Measurements from ENCODE around the gene MMP25. TPM values are rescaled to one million over a fixed set of nuclear protein-coding genes. Genes with fewer than 3 reads are reported as not detected.
A peak's percentile ranks its signal among the peaks of the same experiment; 100 is the strongest.

MMP25 gene
- total RNA-seq, 1 experiment from 2014 or later, result 0.26 TPM

GRCh38 chr16:3046641-3047386 lies 453 bp downstream of the MMP25 start:
- Mint-ChIP-seq H3K4me3 (ENCODE audit: unreplicated experiment) (peak overlapping the region; percentile 43), H3K9me3 (ENCODE audit: unreplicated experiment) (no peaks in the 10 kb centered on the region), H3K36me3 (ENCODE audit: insufficient read depth, unreplicated experiment) (no peaks in the 10 kb centered on the region), H3K4me1 (ENCODE audit: insufficient read depth, unreplicated experiment) (no peaks in the 10 kb centered on the region), H3K27ac (ENCODE audit: low read depth, unreplicated experiment) (no peak overlapping the region), H3K27me3 (ENCODE audit: insufficient read depth, unreplicated experiment) (peaks cover 53% of the 10 kb centered on the region)
- no TSS peak for BruUV-seq (replicated peaks)
- TF ChIP-seq CTCF (IDR thresholded peaks at IDR 0.05; ENCODE audit: unreplicated experiment), result no peak
- ChIA-PET POLR2A (interaction anchor here (1.8 to 3.0 kb wide), 2 partner anchors 16 to 26 kb away, joined by 7 read pairs; no protein-coding TSS in a partner anchor), CTCF (interaction anchor here (0.6 to 5.8 kb wide), 5 partner anchors 10 to 81 kb away, joined by 3 to 51 read pairs (median 4); no protein-coding TSS in a partner anchor)
- intact Hi-C loops (cut with micrococcal nuclease), result no loop called here
- no peak for DNase-seq (ENCODE audit: unreplicated experiment)

GRCh38 chr16:3047387-3047720 lies 993 bp downstream of the MMP25 start:
- Mint-ChIP-seq H3K27me3 (ENCODE audit: insufficient read depth, unreplicated experiment) (peaks cover 58% of the 10 kb centered on the region), H3K9me3 (ENCODE audit: unreplicated experiment) (no peaks in the 10 kb centered on the region), H3K36me3 (ENCODE audit: insufficient read depth, unreplicated experiment) (no peaks in the 10 kb centered on the region), H3K4me1 (ENCODE audit: insufficient read depth, unreplicated experiment) (no peaks in the 10 kb centered on the region), H3K27ac (ENCODE audit: low read depth, unreplicated experiment) (no peak overlapping the region), H3K4me3 (ENCODE audit: unreplicated experiment) (no peak overlapping the region)
- ChIA-PET POLR2A (interaction anchor here (0.9 to 3.0 kb wide), 4 partner anchors 9 to 26 kb away, joined by 3 to 7 read pairs (median 5); no protein-coding TSS in a partner anchor), CTCF (interaction anchor here (0.6 to 5.8 kb wide), 6 partner anchors 9 to 82 kb away, joined by 3 to 51 read pairs (median 5); no protein-coding TSS in a partner anchor)
- no TSS peak for BruUV-seq (replicated peaks)
- DNase-seq (ENCODE audit: unreplicated experiment), result no peak
- TF ChIP-seq CTCF (IDR thresholded peaks at IDR 0.05; ENCODE audit: unreplicated experiment), result no peak
- intact Hi-C loops (cut with micrococcal nuclease), result no loop called here

DNA sequence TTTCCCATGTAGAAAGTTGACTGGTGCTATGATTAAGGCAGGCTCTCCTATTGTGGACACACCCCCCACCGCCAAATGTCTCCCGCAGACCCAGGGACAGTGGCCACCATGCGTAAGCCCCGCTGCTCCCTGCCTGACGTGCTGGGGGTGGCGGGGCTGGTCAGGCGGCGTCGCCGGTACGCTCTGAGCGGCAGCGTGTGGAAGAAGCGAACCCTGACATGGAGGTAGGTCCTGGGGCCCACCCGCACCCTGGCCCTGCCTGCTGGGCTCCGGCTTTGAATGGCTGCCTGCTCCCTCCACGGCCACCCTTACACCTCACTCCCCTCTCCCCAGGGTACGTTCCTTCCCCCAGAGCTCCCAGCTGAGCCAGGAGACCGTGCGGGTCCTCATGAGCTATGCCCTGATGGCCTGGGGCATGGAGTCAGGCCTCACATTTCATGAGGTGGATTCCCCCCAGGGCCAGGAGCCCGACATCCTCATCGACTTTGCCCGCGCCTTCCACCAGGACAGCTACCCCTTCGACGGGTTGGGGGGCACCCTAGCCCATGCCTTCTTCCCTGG lies 3.6 kb downstream of the MMP25 start:
- no peak overlapping the region for H3K27ac Mint-ChIP-seq (ENCODE audit: low read depth, unreplicated experiment)
- no peaks in the 10 kb centered on the region for H3K9me3 Mint-ChIP-seq (ENCODE audit: unreplicated experiment)
- H3K4me1 Mint-ChIP-seq (ENCODE audit: insufficient read depth, unreplicated experiment), result no peaks in the 10 kb centered on the region
- no peaks in the 10 kb centered on the region for H3K36me3 Mint-ChIP-seq (ENCODE audit: insufficient read depth, unreplicated experiment)
- H3K4me3 Mint-ChIP-seq (ENCODE audit: unreplicated experiment), result no peak overlapping the region
- ChIA-PET CTCF (interaction anchor here (0.5 to 5.8 kb wide), 4 partner anchors 19 to 360 kb away, joined by 3 to 51 read pairs (median 12); no protein-coding TSS in a partner anchor), POLR2A (interaction anchor here (1.1 to 3.0 kb wide), 3 partner anchors 10 to 19 kb away, joined by 3 to 7 read pairs (median 4); no protein-coding TSS in a partner anchor)
- DNase-seq (ENCODE audit: unreplicated experiment), result no peak
- H3K27me3 Mint-ChIP-seq (ENCODE audit: insufficient read depth, unreplicated experiment), result peaks cover 45% of the 10 kb centered on the region
- no peak for TF ChIP-seq CTCF (IDR thresholded peaks at IDR 0.05; ENCODE audit: unreplicated experiment)
- BruUV-seq (replicated peaks), result no TSS peak
- intact Hi-C loops (cut with micrococcal nuclease), result no loop called here

GRCh38 chr16:3050487-3050886 lies 4.1 kb downstream of the MMP25 start:
- Mint-ChIP-seq H3K4me3 (ENCODE audit: unreplicated experiment) (no peak overlapping the region), H3K4me1 (ENCODE audit: insufficient read depth, unreplicated experiment) (no peaks in the 10 kb centered on the region), H3K9me3 (ENCODE audit: unreplicated experiment) (no peaks in the 10 kb centered on the region), H3K27me3 (ENCODE audit: insufficient read depth, unreplicated experiment) (peaks cover 40% of the 10 kb centered on the region), H3K27ac (ENCODE audit: low read depth, unreplicated experiment) (no peak overlapping the region), H3K36me3 (ENCODE audit: insufficient read depth, unreplicated experiment) (no peaks in the 10 kb centered on the region)
- CTCF ChIA-PET, result interaction anchor here (0.5 to 5.8 kb wide), 5 partner anchors 20 to 359 kb away, joined by 3 to 51 read pairs (median 4); no protein-coding TSS in a partner anchor
- BruUV-seq (replicated peaks), result no TSS peak
- intact Hi-C loops (cut with micrococcal nuclease), result no loop called here
- DNase-seq (ENCODE audit: unreplicated experiment), result no peak
- POLR2A ChIA-PET, result interaction anchor here (1.1 to 1.3 kb wide), 2 partner anchors 9 to 13 kb away, joined by 3 to 4 read pairs; no protein-coding TSS in a partner anchor
- TF ChIP-seq CTCF (IDR thresholded peaks at IDR 0.05; ENCODE audit: unreplicated experiment), result no peak

Measured in MCF 10A (cell line).